Measurements from ENCODE around the gene SLC35B2.

SLC35B2 gene

DNA sequence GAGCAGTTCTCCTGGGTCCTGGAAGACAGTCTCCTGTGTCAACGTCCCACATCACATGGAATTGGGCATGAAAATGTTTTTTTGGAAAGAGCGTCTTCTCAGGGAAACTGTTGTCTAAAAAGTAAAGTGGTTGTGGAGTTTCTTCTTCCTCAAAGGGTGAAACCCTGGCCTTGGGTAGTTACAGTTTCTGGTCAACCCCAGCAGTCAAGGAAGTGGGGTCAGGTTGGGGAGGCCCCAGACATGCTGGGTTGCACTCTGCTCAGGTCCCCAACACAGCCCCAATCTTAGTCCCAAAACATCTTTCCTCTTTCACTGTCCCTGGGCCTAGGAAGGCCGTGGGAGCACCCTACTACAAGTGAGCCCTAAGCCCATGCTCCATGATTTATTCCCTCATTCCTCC is 9.0 kb upstream of the SLC35B2 start:
- no peak for DNase-seq

DNA sequence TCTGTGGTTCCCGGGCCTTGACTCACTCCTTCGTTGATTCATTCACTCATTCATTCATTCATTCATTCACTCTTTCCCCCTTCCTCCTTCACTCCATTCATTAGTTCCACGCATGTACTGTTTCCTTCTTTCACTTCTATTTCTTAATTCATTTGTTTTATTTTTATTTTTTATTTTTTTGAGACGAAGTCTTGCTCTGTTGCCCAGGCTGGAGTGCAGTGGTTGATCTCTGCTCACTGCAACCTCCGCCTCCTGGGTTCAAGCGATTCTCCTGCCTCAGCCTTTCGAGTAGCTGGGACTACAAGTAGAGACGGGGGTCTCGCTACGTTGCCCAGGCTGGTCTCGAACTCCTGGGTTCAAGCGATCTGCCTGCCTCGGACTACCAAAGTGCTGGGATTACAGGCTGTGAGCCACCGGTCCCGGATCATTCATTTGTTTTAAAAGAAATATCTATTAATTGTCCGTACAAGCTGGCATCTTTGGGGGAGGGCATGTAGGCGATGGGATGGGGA is 8.4 kb upstream of the SLC35B2 start:
- DNase-seq = no peak

DNA sequence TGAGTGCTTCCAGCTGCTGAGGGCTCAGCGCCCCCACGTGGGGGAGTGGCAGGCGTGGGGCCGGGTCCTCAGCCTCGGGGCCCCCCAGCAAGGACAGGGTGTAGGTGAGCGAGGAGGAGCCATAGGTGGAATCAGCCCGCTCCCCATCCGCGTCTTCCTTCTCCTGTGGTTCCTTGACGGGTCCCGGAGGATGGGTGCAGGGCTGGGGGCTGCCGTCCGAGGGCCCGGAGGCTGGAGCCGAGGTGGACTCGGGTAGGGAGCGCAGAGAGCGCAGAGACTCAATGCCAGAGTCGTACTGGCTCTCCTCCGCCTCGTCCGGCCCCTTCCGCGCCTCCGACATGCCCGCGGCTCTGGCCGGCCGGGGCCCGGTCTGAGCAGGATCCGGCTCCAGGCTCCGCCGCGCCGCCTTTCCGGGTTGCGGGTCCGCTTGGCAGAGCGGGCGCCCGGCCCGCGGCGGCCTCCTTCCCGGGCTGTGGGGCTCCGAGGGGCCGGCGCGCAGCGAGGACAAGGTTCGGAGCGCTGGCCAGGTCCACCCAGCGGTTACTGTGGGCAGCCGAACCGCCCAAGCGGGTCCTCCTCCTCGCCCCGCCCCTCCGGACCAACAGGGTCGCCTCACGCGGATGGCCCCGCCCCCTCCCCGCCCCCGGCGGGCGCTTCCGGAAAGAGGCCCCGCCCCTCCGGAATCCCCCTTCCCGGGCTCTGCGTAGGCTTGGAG is 7.8 kb upstream of the SLC35B2 start, which contains the start of gene NFKBIE:
TSS of gene NFKBIE (minus strand) at position 545 of the 715 bp plus-strand sequence. CDS start at position 340, 205 bp downstream.
- peak; percentile 96 for DNase-seq

DNA sequence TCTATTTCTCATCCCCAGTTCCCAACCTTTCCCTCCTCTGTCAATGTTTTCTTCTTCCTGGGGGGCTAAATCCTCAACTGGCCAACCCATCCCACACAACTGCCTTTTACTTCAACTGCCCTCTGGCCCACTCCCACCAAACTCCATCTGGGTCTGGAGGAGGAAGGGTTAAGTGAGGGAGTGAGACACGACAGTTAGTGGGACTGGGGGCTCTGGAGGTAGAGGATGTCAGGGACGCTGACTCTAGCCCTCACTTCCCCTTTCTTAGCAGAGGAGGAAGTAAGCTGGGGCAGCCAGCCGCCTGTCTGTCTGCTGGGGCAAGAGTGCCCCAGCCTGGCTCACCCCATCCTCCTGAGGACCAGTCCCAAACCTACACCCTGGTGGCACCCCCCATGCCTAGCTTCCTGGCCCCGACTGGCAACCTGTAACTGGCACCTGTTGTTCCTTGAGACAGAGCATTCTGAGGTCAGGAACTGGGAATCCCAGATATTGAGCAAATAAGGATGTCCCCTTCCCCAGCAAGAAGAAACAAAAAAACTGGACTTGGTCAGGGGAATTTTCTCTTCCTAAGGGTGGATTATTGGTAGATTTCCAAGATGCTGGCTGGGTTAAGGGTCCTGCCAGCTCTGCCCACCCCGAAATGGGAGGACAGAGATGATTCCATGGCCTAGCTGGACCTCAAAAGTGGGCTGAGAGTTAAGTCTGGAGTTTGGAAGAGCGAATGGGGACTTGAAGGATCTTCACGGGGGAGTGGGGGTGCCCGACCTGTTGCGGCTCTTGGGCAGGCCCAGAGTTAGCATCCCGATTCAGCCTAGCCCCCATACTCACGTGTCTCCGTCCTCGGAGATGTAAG is 7.1 kb upstream of the SLC35B2 start:
- DNase-seq = peak; percentile 82

DNA sequence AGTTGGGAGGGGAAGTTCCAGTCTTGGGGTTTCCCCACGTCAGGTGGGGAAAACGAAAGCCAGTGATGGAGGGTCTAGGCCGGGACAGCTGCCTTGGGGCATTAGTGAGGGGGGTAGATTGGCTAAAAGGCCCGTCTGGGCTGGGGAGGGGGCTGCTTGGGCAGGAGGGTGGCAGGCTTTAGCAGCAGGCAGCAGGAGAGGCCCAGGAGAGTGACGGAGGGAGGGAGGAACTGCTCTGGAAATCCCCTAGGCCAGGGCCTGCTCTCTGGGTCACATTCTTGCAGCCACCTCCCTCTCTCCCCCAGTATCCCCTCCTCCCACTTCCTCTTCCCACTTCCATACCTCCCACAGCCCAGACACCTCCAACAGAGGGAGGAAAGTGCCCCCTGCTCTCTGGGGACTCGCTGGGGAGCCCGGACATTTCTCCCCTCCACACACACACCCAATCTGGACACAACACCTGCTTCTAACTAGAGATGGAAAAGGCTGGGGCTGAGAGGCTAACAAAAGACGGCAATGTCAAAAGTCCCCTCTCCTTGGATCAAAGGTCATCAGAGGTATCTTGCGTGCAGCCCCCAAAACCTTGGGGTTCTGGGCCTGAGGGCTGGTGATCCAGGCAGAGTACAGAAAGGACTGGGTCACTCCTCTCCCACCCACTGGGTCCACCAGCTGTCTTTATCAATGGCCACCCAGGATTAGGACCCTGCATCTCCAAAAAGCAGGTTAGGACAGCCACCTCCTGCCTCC is 6.2 kb upstream of the SLC35B2 start:
- peak; percentile 76 for DNase-seq

DNA sequence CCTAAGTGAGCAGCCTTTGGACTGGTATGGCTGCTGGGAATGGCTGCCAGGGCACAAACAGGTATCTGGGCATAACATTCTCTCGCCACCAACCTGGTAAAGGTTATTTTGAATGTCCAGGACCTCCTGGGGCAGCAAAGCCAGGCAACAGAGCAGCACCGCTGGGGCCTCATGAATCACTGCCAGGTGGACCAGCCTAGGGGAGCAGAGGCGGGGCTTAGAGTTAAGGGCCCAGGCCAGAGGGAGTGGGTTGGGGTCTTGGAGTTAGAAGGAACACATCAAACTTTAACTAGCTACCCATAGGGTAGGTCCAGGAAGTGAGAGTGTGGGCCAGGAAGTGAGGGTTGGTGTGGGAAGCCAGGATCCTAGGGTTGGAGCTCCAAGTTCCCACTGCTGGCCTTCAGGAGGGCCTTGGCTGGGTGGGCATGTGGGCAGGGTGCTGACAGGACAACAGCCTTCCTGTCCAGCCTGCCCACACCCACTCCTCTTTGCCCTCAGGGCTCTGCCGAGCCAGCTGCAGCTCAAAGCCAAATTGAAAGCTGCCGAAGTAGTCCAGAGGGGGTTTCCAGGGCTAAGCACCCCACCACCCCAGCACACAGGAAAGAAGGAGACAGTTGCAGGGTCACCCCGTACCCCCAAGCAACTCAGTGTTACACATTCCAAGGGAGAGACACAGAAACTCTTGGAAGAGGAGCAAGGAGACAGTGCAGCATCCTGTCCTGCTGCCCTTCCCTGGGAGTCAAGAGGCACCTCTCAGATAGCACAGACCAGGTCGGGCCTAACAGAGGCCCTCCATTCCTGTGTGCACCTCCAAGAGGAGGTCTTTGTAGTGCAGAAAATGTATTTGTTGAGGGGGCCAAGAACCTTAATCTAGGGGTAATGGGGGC is 5.4 kb upstream of the SLC35B2 start:
- no peak for DNase-seq

DNA sequence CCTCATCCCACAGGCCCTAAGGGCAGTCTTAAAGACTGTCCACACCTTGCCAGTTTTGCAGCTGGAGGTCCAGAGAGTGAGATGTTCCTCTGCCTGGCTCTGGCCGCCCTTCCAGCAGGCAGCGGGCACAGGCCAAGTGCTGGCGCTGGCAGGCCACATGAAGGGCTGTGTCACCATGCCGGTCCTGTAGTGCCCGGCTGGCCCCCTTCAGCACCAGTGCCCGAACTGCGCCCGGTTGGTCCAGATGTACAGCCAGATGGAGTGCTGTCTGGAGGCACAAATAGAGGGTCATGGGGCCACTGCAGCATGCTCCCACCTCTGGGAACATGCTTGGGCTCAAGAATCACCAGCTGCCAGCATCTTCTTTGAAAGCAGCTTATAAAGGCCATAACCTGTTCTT is 4.3 kb upstream of the SLC35B2 start:
- DNase-seq = no peak

DNA sequence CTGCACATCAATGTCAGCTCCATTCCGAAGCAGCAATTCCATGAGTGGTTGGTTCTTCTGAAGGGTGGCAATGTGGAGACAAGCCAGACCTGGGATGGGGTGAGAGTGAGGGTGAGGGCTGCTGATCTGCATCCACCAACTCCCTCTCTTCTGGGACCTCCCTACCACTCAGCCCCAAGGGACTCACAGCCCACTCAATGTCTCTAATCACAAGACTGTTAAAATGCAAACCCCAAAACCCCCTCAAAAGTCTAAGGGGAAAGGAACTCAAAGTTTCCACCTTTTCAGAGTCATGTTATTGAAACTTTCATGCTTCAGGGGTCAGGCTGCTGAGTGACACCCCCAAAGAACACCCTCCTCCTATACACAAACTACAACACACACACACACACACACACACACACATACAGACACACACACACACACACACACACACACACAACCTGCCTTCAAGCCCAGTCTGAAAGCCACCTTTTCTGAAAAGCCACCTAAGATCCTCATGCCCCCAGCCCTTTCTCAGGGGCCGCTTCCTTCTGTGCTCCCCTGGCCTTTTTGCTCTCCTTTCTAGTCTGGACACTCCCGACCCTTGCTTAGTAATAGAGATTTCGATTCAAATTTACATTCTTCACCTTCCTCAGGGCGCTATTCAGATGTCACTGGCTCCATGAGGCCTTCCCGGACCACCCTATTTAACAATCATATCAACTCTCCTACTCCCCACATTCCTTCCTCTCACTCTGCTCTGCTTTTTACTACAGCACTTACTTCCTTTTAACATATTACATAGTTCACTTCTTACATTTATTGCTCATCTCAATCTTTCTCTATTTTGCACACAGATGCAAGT is 3.3 kb upstream of the SLC35B2 start:
- DNase-seq = no peak

DNA sequence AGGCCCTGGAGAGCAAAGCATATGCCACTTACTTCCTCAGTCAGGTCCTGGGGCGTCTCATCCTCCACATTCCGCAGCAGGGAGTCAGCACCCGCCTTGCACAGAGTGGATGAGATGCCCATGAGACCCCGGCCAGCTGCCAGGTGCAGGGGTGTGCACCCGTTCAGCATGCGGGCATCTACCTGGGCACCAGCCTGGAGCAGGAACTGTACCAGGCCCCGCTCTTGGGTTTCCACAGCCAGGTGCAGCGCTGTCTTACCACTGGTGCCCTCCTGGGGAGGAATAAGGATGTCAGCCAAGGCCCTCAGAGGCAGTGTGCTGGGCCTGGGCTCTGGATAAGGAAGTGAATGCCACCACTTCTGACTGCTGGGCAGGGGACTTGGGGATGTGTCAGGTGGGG is 2.7 kb upstream of the SLC35B2 start:
- no peak for DNase-seq

DNA sequence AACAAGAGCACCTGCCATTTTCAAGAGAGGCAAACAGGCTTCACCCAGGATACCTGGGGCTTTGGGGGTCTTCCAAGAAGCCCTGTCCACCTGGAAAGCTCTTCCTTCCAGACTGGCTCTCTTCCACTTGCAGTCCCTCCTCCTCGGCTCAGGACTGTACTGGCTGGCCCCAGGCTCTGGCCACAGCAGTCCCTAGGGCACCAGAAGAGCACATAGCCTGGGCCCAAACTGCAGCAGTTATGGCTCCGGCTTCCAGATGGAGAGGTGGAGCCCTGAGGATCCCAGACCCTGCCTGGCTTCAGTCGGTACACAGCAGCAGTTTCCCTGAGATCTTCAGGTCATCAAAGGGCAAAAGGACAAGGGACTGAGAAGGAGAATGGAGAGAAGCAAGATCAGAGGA is 1.6 kb upstream of the SLC35B2 start:
- DNase-seq = no peak

DNA sequence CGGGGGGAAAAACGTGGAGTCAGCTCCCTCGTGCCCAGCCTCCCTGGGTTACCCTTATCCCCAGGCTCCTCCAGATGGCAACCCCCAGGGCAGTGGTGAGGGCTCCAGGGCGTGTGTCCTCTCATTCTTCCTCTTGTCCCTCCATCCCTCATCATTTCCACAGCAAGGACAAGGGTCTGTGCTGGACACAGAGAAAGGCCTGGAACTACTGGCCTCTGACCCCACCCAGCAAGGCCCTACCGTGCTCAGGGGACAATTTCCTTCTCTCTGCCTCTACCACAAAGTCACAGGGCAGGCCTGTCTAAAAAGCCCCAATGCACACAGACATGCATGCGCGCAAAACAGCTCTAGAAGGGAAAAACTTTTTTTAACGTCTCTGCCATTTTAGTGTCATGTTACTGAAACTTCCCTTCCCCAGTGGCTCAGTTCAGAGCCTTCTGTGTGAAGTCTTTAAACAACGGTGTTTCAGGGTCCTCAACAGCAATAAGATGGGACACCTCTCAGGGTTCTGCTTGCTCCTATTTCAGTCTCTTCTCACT is 1.1 kb upstream of the SLC35B2 start:
- no peak for DNase-seq

DNA sequence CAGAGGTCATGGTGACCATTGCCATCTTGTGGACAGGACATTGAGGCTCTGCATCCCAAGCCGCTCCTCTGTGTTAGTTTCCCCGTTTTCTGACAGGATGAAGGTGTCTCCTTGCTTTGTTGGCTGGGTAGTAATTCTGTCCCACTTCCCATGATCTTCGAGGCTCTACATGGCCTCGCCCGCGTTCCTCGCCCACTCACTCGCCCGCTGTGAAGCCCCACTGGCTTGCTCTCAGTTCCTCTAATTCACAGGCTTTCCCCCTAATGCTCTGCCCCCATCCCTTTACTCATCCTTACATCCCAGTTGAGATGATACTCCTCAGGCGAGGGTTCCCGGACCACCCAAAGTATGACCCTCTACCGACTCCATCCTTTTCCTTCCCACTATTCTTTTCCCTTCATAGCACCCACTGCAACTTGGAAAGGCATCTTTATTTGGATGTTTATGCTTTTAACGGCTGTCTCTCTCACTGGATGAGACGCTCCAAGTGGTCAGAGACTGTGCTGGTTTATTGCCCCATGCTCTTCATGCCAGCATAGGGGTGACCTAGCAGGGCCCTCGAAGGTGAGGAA is 511 bp upstream of the SLC35B2 start:
- DNase-seq = no peak

DNA sequence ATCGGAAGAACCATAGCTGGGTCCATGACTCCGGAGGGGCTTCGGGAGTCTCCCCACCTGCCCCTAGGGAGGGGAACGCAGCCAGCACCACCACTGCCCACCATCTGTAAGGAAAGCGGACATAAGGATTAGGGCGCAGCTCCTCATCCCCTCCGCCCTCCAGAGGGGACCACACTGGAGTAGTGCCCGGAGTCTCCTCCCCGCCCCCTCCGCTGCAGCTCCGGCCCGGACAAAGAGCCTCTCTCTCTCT is 628 bp downstream of the SLC35B2 start:
- no peak for DNase-seq

DNA sequence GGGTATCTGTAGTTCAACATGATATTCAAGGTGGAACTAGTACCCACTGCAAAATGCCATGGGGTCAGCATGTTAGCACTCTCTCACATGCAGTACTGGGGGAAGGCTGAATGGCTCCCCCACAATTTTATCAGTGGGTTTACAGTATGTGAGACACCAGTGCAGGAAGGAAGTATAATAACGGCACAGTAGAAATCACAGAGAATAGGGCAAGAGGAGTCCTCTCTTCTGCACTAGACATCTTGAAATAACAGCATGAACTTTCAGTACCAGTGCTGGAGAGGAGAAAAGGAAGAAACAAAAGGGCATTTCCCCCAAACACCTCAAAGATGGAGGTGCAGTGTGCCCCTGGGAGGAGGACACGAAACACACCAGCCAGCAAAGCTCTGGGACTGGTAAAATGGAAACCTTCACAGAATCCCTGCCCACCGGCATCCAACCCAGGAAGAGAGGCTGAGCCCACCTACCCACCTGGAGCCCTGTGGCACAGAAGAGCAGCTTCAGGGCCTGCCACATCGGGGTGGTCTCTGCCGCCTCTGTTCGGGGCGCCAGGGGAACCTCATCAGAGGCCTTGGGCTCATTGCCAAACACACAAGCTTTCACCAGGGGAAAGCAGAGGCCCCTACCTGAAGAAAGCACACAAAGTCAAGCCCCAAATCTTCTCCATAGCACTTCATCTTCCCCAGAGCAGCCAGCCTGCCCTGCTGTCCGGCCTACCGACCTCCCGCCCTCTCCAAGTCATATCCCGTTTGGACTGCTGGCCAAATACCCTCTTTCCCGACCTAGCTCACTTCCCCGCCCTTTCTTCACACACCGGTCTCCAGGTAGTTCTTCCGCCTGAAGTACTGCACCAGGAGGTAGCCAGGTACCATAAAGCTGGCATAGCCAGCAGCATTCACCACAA is 1.2 kb downstream of the SLC35B2 start:
- DNase-seq = no peak

DNA sequence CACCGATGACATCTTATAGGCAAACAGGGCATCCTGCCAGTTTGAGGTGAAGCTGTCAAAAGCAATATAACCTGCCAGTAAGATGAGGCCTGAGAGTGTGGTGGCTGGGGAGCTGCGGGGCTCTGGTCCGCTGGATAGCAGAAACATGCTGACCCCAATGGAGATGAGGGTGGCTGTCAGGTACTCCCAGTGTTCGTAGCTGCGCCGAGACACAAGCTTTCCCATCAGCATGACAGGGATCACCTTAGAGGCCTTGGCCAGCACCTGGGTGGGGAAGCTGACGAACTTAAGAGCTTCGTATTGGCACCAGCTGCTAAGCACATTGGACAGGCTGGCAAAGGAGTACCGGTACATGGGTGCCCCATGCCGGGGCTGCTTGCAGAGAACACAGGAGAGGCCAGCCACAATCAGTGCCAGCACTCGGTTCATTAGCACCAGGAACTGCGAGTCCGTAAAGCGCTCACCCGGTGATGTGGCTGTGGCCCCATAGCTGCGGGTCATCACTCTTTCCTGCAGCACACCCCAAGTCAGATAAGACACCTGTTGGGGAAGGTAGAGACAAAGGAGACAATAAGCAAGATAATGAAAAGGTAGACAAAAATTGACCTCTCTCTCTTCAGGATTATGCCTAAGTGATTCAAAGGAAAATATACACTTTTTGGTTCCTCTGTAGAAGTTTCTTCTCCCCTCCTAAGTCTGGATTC is 2.1 kb downstream of the SLC35B2 start:
- peak; percentile 36 for DNase-seq

DNA sequence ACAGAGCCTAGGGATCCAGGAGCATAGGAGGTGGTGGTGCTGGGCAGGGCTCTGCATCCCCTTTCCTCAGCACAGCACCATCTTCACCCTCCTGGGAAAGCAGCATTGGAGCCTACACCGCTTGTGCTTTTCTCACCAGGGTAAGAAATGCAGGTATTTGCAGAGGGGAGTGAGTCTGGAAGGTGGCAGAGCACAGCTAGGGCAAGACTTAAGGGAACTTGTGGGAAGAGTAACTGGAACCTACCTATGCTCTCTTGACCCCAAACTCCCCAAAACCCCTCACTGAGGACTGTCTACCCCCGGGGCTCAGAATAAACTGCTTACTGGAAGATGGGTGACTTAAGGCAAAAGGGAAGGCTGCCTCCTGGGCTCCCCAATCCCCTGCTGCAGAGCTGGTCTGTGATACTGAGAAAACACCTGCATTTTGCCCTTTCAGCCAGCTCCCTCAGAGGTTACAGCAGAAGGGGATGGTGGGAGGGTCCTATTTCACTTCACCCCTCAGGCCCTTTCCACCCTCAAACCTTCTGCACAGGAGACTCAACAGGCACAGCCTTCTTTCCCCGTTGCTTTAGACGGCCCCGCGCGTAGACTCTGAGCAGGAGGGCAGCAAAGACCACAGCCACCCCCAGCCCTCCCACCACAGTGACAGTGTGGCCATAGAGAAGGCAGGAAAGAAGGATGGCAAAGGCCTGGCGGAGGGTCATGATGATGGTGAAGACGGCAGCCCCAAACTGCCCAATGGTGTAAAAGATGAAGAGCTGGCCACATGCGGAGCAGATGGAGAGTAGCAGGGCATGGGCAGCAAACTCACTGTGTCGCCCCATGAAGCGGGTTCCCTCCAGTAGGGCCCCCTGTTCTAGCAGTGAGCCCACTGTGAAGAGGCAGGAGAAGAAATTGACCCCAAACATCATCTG is 2.9 kb downstream of the SLC35B2 start:
- peak; percentile 30 for DNase-seq

DNA sequence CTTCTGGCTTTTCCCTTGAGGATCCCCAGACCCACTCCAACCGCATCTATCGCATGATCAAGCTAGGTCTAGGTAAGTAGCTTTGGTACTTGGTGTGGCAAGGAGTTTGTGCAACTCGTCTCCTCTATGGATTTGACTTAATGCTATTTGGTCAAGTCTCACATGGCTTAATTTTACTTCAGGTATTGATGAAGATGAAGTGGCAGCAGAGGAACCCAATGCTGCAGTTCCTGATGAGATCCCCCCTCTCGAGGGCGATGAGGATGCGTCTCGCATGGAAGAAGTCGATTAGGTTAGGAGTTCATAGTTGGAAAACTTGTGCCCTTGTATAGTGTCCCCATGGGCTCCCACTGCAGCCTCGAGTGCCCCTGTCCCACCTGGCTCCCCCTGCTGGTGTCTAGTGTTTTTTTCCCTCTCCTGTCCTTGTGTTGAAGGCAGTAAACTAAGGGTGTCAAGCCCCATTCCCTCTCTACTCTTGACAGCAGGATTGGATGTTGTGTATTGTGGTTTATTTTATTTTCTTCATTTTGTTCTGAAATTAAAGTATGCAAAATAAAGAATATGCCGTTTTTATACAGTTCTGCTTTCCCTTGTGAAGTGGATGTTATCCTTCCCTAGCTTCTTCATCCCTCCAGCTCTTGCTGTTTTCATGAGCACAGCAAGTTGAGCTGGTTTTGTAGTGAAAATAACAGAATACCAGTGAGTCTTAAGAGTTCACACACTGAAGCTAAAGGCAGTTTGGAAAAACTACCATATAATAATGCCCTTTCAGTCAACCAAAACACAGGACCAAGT is 3.8 kb downstream of the SLC35B2 start:
- peak; percentile 51 for DNase-seq

Measured in CD4-positive, alpha-beta T cell treated with Interferon gamma for 1 hour (primary cell).